Naive thymus-derived CD4-positive, alpha-beta T cell (primary cell): ENCODE measurements around the gene LRRC36. TPM values are rescaled to one million over a fixed set of nuclear protein-coding genes. Genes with fewer than 3 reads are reported as not detected.

Source experiments
- ATAC-seq: fragments of 150-1000 bp; cut with Tn5 transposase; 2 replicates; pipeline ENCODE4 v1.10.0; 2021; ENCODE audit warnings: mild to moderate bottlenecking, moderate library complexity
- CTCF ChIA-PET: fragments of 350-600 bp; sonication (Branson Sonifier 250); formaldehyde crosslinking; loops from one replicate; lab custom pipeline; 2021; ENCODE audit warnings: antibody characterized with exemption; lab: Charles Lee
- POLR2A ChIA-PET: fragments of 350-600 bp; sonication (Branson Sonifier 250); formaldehyde crosslinking; loops from one replicate; lab custom pipeline; 2021; ENCODE audit warnings: antibody characterized with exemption, inconsistent platforms; lab: Charles Lee
- DNase-seq, 9 donors: peaks; one replicate each; pipeline versions ENCODE4 v3.0.0 to v3.0.0-alpha.2; 2020 to 2022; ENCODE audit warnings: mixed read lengths in 1 of 9
- H3K27ac ChIP-seq: one replicate; pipeline ENCODE4 v1.7.0; 2013; ENCODE audit warnings: mild to moderate bottlenecking, low read depth, low read length, moderate library complexity
- H3K27me3 ChIP-seq, 2 donors: one replicate each; pipeline ENCODE4 v1.7.0; 2013; ENCODE audit warnings: low read length in 2 of 2, mild to moderate bottlenecking in 2 of 2, moderate library complexity in 2 of 2; ENCODE audit not compliant: control insufficient read depth in 2 of 2, insufficient read depth in 2 of 2
- H3K36me3 ChIP-seq, 3 experiments: 1 replicate in 2 of 3; 2 replicates in 1 of 3; pipeline ENCODE4 v1.7.0; 2013; ENCODE audit warnings: low read length in 3 of 3, mild to moderate bottlenecking in 3 of 3, moderate library complexity in 1 of 3; ENCODE audit not compliant: insufficient read depth in 3 of 3, control insufficient read depth in 2 of 3
- H3K4me1 ChIP-seq, 2 donors: one replicate each; pipeline ENCODE4 v1.7.0; 2013; ENCODE audit warnings: low read length in 2 of 2, mild to moderate bottlenecking in 2 of 2, moderate library complexity in 1 of 2; ENCODE audit not compliant: control insufficient read depth in 2 of 2, insufficient read depth in 2 of 2
- H3K4me3 ChIP-seq: 2 replicates; pipeline ENCODE4 v1.7.0; 2013; ENCODE audit warnings: mild to moderate bottlenecking, low read length
- H3K9me3 ChIP-seq, 3 experiments: 1 replicate in 2 of 3; 2 replicates in 1 of 3; pipeline ENCODE4 v1.7.0; 2013; ENCODE audit warnings: low read length in 3 of 3; ENCODE audit not compliant: control insufficient read depth in 2 of 3
- H3K27ac Mint-ChIP-seq, 9 donors: one replicate each; pipeline ENCODE4 v1.8.0; 2020 to 2022; ENCODE audit warnings: mixed read lengths in 9 of 9, mild to moderate bottlenecking in 8 of 9, moderate library complexity in 5 of 9, inconsistent platforms in 2 of 9
- H3K27me3 Mint-ChIP-seq, 5 donors: one replicate each; pipeline ENCODE4 v1.8.0; 2021 to 2022; ENCODE audit warnings: mixed read lengths in 5 of 5, mild to moderate bottlenecking in 1 of 5
- H3K36me3 Mint-ChIP-seq, 5 donors: one replicate each; pipeline ENCODE4 v1.8.0; 2020 to 2022; ENCODE audit warnings: mixed read lengths in 5 of 5, mild to moderate bottlenecking in 3 of 5, inconsistent platforms in 1 of 5
- H3K4me1 Mint-ChIP-seq, 7 donors: one replicate each; pipeline ENCODE4 v1.8.0; 2020 to 2022; ENCODE audit warnings: mixed read lengths in 7 of 7, mild to moderate bottlenecking in 3 of 7, inconsistent platforms in 1 of 7
- H3K4me3 Mint-ChIP-seq, 10 donors: one replicate each; pipeline ENCODE4 v1.8.0; 2020 to 2022; ENCODE audit warnings: mild to moderate bottlenecking in 10 of 10, mixed read lengths in 10 of 10, moderate library complexity in 6 of 10, inconsistent platforms in 2 of 10
- H3K9me3 Mint-ChIP-seq, 11 donors: one replicate each; pipeline ENCODE4 v1.8.0; 2020 to 2022; ENCODE audit warnings: mixed read lengths in 11 of 11, mild to moderate bottlenecking in 4 of 11, inconsistent platforms in 1 of 11, moderate library complexity in 1 of 11
- intact Hi-C, 2 donors: fragments of 100-400 bp; cut with micrococcal nuclease; formaldehyde crosslinking; loops; one replicate each; pipeline ENCODE4 v1.15.1; 2023
- polyA plus RNA-seq, 2 donors: library from polyadenylated mRNA; unstranded; fragments of 300-500 nt; fragmentation: Illumina TruSeq; gene quantifications; one replicate each; pipeline ENCODE4 v1.2.3, GENCODE V29; 2021
- total RNA-seq, 6 experiments: library from RNA in 5 of 6; stranded (reverse) in 5 of 6; gene quantifications; 1 replicate in 5 of 6; 2 replicates in 1 of 6; pipeline ENCODE4 v1.2.3 and lab custom pipeline; 2021 to 2026

LRRC36 gene
- total and polyA plus RNA-seq, 7 experiments from 2014 or later = 0.50 to 0.56 TPM; not detected in 5

GRCh38 chr16:67294938-67295361 lies 31.7 kb upstream of the LRRC36 start:
- Mint-ChIP-seq H3K36me3 (no peaks in the 10 kb centered on the region), H3K27me3 (no peaks in the 10 kb centered on the region), H3K27ac (peak overlapping the region in 1 of 9 donors; percentile 67), H3K4me1 (no peaks in the 10 kb centered on the region), H3K4me3 (no peak overlapping the region), H3K9me3 (no peaks in the 10 kb centered on the region)
- no peak for DNase-seq
- H3K9me3 ChIP-seq = no peaks in the 10 kb centered on the region
- no peak for ATAC-seq
- CTCF ChIA-PET = interaction anchor here (0.6 kb wide), 1 partner anchor 489 kb away, joined by 5 read pairs; no protein-coding TSS in a partner anchor
- no peaks in the 10 kb centered on the region for H3K36me3 ChIP-seq
- peaks cover 0 to 8% of the 10 kb centered on the region in 2 donors for H3K4me1 ChIP-seq
- H3K4me3 ChIP-seq = no peak overlapping the region
- H3K27me3 ChIP-seq = no peaks in the 10 kb centered on the region
- intact Hi-C loops = no loop called here
- no peak overlapping the region for H3K27ac ChIP-seq
- POLR2A ChIA-PET = no interaction called here

- Histone ChIP-seq H3K36me3 (no peaks in the 10 kb centered on the region), H3K27ac (no peak overlapping the region), H3K27me3 (no peaks in the 10 kb centered on the region), H3K4me1 (no peaks in the 10 kb centered on the region), H3K9me3 (no peaks in the 10 kb centered on the region), H3K4me3 (no peak overlapping the region)
- Mint-ChIP-seq H3K27me3 (peaks cover 0 to 4% (median 0%) of the 10 kb centered on the region in 5 donors), H3K27ac (no peak overlapping the region), H3K36me3 (no peaks in the 10 kb centered on the region), H3K4me3 (no peak overlapping the region), H3K9me3 (no peaks in the 10 kb centered on the region), H3K4me1 (no peaks in the 10 kb centered on the region)
- DNase-seq (no peak), ATAC-seq (no peak)
- ChIA-PET CTCF (no interaction called here), POLR2A (interaction anchor here (0.9 kb wide), 1 partner anchor 25 kb away, joined by 3 read pairs; no protein-coding TSS in a partner anchor)
- intact Hi-C loops = no loop called here
Measured at GRCh38 chr16:67296420-67296819, 30.2 kb upstream of the LRRC36 start.

- H3K27ac Mint-ChIP-seq = no peak overlapping the region
- no peak overlapping the region for H3K4me3 Mint-ChIP-seq
- intact Hi-C loops = no loop called here
- ATAC-seq = no peak
- no peaks in the 10 kb centered on the region for H3K9me3 Mint-ChIP-seq
- H3K27me3 Mint-ChIP-seq = peaks cover 0 to 4% (median 0%) of the 10 kb centered on the region in 5 donors
- no peaks in the 10 kb centered on the region for H3K4me1 Mint-ChIP-seq
- Histone ChIP-seq H3K36me3 (no peaks in the 10 kb centered on the region), H3K9me3 (no peaks in the 10 kb centered on the region), H3K27me3 (no peaks in the 10 kb centered on the region), H3K4me1 (no peaks in the 10 kb centered on the region), H3K27ac (no peak overlapping the region), H3K4me3 (no peak overlapping the region)
- DNase-seq = no peak
- POLR2A ChIA-PET = interaction anchor here (0.6 kb wide), 1 partner anchor 10 kb away, joined by 3 read pairs; no protein-coding TSS in a partner anchor
- CTCF ChIA-PET = no interaction called here
- no peaks in the 10 kb centered on the region for H3K36me3 Mint-ChIP-seq
Measured at GRCh38 chr16:67298277-67298676, 28.3 kb upstream of the LRRC36 start.

- Histone ChIP-seq H3K27me3 (no peaks in the 10 kb centered on the region), H3K4me3 (no peak overlapping the region), H3K36me3 (no peaks in the 10 kb centered on the region), H3K9me3 (no peaks in the 10 kb centered on the region), H3K27ac (no peak overlapping the region), H3K4me1 (no peaks in the 10 kb centered on the region)
- no peak for ATAC-seq
- Mint-ChIP-seq H3K36me3 (no peaks in the 10 kb centered on the region), H3K4me1 (no peaks in the 10 kb centered on the region), H3K27ac (no peak overlapping the region), H3K9me3 (no peaks in the 10 kb centered on the region), H3K27me3 (peaks cover 0 to 4% (median 0%) of the 10 kb centered on the region in 5 donors), H3K4me3 (no peak overlapping the region)
- intact Hi-C loops = no loop called here
- CTCF ChIA-PET = no interaction called here
- no peak for DNase-seq
- POLR2A ChIA-PET = no interaction called here
Measured at GRCh38 chr16:67299269-67299668, 27.3 kb upstream of the LRRC36 start.

- no peaks in the 10 kb centered on the region for H3K4me1 ChIP-seq
- DNase-seq (no peak), ATAC-seq (no peak)
- no peak overlapping the region for H3K27ac ChIP-seq
- no peaks in the 10 kb centered on the region for H3K4me1 Mint-ChIP-seq
- peaks cover 0 to 4% (median 0%) of the 10 kb centered on the region in 5 donors for H3K27me3 Mint-ChIP-seq
- no peak overlapping the region for H3K4me3 ChIP-seq
- intact Hi-C loops = no loop called here
- H3K36me3 Mint-ChIP-seq = no peaks in the 10 kb centered on the region
- no peaks in the 10 kb centered on the region for H3K9me3 ChIP-seq
- no peak overlapping the region for H3K27ac Mint-ChIP-seq
- ChIA-PET POLR2A (no interaction called here), CTCF (no interaction called here)
- H3K9me3 Mint-ChIP-seq = no peaks in the 10 kb centered on the region
- no peaks in the 10 kb centered on the region for H3K36me3 ChIP-seq
- H3K27me3 ChIP-seq = no peaks in the 10 kb centered on the region
- H3K4me3 Mint-ChIP-seq = no peak overlapping the region
Measured at GRCh38 chr16:67301080-67301782, 25.4 kb upstream of the LRRC36 start.

GRCh38 chr16:67302076-67302475 lies 24.5 kb upstream of the LRRC36 start:
- intact Hi-C loops = no loop called here
- Histone ChIP-seq H3K4me1 (no peaks in the 10 kb centered on the region), H3K27me3 (no peaks in the 10 kb centered on the region), H3K36me3 (no peaks in the 10 kb centered on the region), H3K9me3 (no peaks in the 10 kb centered on the region), H3K27ac (no peak overlapping the region), H3K4me3 (no peak overlapping the region)
- DNase-seq (no peak), ATAC-seq (no peak)
- POLR2A ChIA-PET = no interaction called here
- Mint-ChIP-seq H3K9me3 (no peaks in the 10 kb centered on the region), H3K4me3 (no peak overlapping the region), H3K4me1 (no peaks in the 10 kb centered on the region), H3K27me3 (peaks cover 0 to 5% (median 4%) of the 10 kb centered on the region in 5 donors), H3K27ac (peak overlapping the region in 1 of 9 donors; percentile 30), H3K36me3 (no peaks in the 10 kb centered on the region)
- CTCF ChIA-PET = interaction anchor here (0.9 kb wide), 1 partner anchor 164 kb away, joined by 4 read pairs; no protein-coding TSS in a partner anchor

- ATAC-seq = no peak
- Mint-ChIP-seq H3K4me3 (no peak overlapping the region), H3K9me3 (no peaks in the 10 kb centered on the region), H3K4me1 (no peaks in the 10 kb centered on the region), H3K36me3 (no peaks in the 10 kb centered on the region), H3K27me3 (peaks cover 0 to 5% (median 4%) of the 10 kb centered on the region in 5 donors), H3K27ac (no peak overlapping the region)
- Histone ChIP-seq H3K4me3 (no peak overlapping the region), H3K27me3 (no peaks in the 10 kb centered on the region), H3K36me3 (no peaks in the 10 kb centered on the region), H3K27ac (no peak overlapping the region), H3K4me1 (no peaks in the 10 kb centered on the region), H3K9me3 (no peaks in the 10 kb centered on the region)
- DNase-seq = no peak
- intact Hi-C loops = no loop called here
- ChIA-PET CTCF (no interaction called here), POLR2A (no interaction called here)
Measured at GRCh38 chr16:67302970-67303369, 23.6 kb upstream of the LRRC36 start.
